ENCODE measurements around the gene IFI44L.

The IFI44L gene

DNA sequence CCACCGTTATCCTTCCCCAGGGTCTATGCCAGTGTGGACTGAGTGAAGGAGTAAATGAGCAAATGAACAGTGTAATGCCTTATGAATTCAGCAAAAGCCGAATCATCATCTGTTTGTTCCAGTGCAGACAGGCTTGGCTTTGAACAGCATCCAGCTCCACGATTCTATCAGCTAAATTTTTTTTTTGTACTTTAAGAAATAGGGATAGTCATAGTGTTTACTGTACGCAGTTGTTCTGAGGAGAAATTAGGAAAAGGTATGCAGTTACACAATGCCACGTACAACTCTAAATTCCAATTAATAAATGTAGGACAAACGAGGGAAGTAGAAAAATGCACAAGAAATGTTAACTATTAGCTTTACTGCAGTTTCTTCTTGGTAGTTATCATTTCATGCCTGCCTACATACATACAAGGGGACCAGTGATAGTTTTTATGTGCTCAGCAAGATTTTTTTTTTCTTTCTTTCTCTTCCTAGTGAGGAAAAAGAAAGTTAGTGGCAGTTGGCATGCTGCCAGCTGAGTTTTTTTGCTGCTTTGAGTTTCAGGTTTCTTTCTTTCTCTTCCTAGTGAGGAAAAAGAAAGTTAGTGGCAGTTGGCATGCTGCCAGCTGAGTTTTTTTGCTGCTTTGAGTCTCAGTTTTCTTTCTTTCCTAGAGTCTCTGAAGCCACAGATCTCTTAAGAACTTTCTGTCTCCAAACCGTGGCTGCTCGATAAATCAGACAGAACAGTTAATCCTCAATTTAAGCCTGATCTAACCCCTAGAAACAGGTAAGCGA, at the start of gene IFI44L:
IFI44L (plus strand) TSS at position 646 of the 777 bp plus-strand sequence. CDS start 7,468 bp downstream, outside the sequence.
- peak; percentile 40 to 56 (median 49) for DNase-seq (ENCODE audit: low read depth in 3 of 3)

- no peak for DNase-seq (ENCODE audit: low read depth in 3 of 3)
These were observed 49.7 kb upstream of the IFI44L start for GRCh38 chr1:78570539-78570938.

- DNase-seq (ENCODE audit: low read depth in 3 of 3): no peak
These were observed 42.8 kb upstream of the IFI44L start for GRCh38 chr1:78577257-78578100.

DNA sequence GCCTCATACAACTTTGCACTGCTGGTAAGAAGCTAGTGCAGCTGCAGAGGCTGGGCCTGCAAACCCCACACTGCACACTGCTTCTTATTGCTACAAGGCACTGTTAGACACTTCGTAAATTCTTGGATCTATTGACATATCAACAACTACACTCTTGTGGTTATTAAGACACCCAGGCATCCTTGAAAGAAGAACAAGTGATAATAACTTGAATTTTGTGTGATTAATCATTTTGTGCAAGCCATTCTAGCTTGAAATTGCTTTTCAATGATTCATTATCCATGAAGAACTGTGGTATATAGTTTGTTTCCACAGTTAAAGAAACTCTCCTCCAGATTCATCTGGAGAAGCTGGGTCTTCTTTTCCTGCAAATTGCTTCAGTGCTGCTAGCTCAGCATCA, 33.7 kb upstream of the IFI44L start:
- no peak for DNase-seq (ENCODE audit: low read depth in 3 of 3)

DNA sequence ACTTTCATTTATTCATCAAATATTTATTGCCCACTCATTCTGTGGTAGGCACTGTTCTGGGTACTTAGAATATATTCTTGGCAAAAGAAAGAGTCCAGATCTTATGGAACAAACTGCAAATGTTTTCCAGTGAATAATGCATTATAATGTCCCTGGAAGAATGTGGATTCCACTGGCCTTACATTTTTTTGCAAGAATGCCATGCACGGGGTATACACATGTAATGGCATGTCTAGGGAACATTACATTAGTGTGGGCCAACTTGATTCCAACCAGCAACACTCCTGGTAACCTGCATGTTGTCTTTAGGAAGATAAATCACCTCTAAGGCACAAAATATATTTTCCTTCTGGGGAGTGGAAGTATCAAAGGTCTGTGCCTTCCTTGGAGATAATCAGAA, 33.0 kb upstream of the IFI44L start:
- no peak for DNase-seq (ENCODE audit: low read depth in 3 of 3)

- DNase-seq (ENCODE audit: low read depth in 3 of 3): no peak
These were observed 28.3 kb upstream of the IFI44L start for GRCh38 chr1:78591971-78592370.

DNA sequence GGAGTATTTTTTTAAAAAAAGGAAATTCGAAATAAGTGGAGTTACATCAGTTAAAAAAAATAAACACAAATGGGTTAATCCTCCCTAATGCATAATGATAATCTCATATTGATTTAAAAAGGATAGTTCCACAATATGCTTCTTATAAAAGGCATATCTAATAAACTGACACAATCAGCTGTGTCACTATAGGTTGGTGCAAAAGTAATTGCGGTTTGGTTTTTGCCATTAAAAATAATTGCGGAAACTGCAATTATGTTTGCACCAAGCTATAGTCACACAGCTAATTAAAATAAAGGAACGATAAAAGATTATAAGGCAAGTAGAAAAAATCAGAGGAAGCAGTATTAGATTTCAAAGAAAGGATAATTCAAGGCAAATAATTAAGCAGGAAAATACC, 21.0 kb upstream of the IFI44L start:
- DNase-seq (ENCODE audit: low read depth in 3 of 3): no peak

- DNase-seq (ENCODE audit: low read depth in 3 of 3): no peak
These were observed 19.2 kb upstream of the IFI44L start for GRCh38 chr1:78601068-78601467.

- no peak for DNase-seq (ENCODE audit: low read depth in 3 of 3)
These were observed 17.0 kb upstream of the IFI44L start for GRCh38 chr1:78603206-78603605.

DNA sequence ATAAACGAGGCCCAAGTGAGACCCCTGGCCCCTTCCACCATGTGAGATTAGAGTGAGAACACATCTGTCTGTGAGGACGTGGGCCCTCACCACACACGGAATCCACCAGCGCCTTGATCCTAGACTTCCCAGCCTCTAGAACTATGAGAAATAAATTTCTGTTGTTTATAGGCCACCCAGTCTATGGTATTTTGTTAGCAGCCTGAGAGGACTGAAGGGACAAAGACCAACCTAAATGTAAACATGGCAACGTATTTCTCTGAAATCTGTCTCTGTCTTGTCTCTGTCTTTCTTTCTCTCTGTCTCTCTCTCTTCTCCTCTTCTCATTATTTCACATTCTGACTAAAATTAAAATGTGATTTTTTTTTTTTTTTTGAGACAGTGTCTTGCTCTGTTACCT, 15.6 kb upstream of the IFI44L start:
- no peak for DNase-seq (ENCODE audit: low read depth in 3 of 3)

GRCh38 chr1:78606274-78606673, 14.0 kb upstream of the IFI44L start:
- no peak for DNase-seq (ENCODE audit: low read depth in 3 of 3)

GRCh38 chr1:78607334-78607927, 12.8 kb upstream of the IFI44L start:
- DNase-seq (ENCODE audit: low read depth in 3 of 3): no peak

GRCh38 chr1:78607944-78608343, 12.3 kb upstream of the IFI44L start:
- no peak for DNase-seq (ENCODE audit: low read depth in 3 of 3)

- peak; percentile 12 to 45 (median 22) for DNase-seq (ENCODE audit: low read depth in 3 of 3)
These were observed 2.6 kb upstream of the IFI44L start for GRCh38 chr1:78617615-78618026.

GRCh38 chr1:78619032-78619431, 1.2 kb upstream of the IFI44L start:
- DNase-seq (ENCODE audit: low read depth in 3 of 3): no peak

DNA sequence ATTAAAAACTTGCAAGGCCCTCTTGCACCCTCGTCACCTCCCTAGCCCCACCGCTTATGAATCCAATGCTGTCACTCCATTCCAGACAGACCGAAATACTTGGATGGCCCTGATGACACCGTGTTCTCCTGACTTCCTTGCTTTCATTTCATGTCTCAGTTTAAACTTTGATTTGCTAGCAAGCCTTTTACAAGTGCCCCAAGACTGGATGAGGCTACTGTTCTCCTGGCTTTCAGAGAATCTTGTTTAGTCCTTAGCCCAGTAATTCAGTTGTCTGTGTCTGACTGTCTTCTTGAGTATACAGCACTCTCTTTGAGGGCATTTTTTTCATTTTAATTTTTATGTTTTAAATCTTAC, 824 bp upstream of the IFI44L start:
- DNase-seq (ENCODE audit: low read depth in 3 of 3): no peak

DNA sequence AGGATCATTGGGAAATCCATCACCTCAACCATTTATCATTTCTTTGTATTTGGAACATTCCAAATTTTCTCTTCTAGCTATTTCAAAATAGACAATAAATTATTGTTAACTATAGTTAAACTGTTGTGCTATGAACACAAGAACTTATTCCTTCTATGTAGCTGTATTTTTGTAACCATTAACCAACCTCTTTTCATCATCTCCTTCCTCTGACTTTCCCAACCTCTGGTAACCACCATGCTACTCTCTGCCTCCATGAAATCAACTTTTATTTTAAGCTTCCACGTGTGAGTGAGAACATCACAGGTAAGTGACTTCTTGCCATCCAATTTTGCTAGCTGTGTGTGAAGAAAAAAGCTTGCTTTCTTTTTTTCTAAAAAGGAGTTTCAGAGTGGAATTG, 418 bp downstream of the IFI44L start:
- DNase-seq (ENCODE audit: low read depth in 3 of 3): no peak

DNA sequence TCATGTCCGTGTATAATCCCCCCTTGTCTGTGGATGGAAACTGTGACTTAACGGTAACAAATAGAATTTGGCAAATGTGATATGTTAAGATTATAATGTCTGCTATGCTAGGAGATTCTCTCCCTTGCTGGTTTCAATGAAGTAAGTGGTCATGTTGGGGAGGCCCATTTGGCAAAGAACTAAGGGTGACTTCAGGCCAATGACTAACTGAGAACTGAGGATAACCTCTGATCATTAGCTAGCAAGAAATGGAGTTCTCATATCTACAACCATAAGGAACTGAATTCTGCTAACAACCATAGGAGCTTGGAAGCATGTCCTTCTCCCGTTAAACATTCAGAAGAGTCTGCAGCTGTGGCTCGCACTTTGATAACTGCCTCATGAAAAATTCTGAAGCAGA, 2.3 kb downstream of the IFI44L start:
- no peak for DNase-seq (ENCODE audit: low read depth in 3 of 3)

GRCh38 chr1:78624035-78624434, 3.8 kb downstream of the IFI44L start:
- no peak for DNase-seq (ENCODE audit: low read depth in 3 of 3)

- DNase-seq (ENCODE audit: low read depth in 3 of 3): no peak
These were observed 7.1 kb downstream of the IFI44L start for GRCh38 chr1:78627321-78627720.

DNA sequence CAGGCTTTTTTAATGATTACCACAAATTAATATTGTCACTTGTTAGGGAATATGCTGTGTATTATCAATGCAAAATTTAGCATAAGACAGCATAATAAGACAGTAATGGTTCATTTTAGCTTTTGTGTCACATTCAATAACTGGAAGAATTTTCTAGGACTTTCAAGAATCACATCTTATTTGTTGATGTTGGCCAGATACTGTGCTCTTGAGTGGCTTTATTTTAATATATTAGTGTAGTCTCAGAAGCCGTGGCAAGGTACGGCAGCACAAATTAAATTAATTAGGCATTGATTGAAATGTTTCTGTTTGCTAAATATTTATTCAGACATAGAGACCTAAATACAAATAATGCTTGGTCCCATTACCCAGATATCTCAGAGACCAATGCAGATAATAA, 10.4 kb downstream of the IFI44L start:
- no peak for DNase-seq (ENCODE audit: low read depth in 3 of 3)

DNA sequence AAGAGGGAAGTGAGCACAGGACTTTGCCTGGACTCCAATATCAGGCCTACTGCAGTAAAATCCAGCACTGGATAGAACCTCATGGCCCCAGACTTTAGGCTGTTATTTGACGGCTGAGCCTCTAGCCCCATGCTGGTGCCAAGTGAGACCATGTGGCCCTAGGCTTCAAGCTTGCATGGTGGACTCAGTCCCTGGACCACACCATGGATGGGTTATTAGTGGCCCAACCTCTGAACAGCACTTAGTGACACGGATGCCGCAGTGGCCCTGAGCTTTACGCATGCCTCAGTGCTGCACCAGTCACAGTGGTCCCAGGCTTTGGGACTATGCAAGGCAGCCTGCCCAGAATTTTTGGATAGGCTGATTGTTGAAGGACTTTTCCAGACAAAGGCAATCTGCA, 13.0 kb downstream of the IFI44L start:
- DNase-seq (ENCODE audit: low read depth in 3 of 3): no peak

DNA sequence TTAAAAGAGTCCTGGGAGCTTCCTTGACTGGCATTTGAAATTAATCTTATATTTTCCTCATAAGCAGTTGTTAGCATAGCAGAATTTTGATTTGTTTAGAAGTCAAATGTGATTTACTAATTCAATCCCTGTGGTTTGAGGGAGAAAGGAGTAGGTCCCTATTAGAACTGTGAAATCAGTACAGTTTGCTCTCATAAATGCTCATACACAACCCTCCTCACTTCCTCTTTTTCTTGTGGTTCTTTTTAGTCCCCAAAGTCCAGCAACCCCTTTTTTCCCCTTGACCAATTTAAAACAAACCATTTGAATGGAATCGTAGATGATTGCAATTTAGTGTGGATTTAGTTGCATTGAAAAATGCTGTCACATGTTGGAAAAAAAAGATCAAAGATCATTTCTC, 20.2 kb downstream of the IFI44L start:
- no peak for DNase-seq (ENCODE audit: low read depth in 3 of 3)

Data from stimulated activated CD4-positive, alpha-beta T cell treated with anti-CD3 and anti-CD28 coated beads, TNF-alpha, amount 100 ng/mL, for 24 hours (primary cell).